MCF 10A (cell line): ENCODE data around the gene AMBRA1. TPM values are rescaled to one million over a fixed set of nuclear protein-coding genes. Genes with fewer than 3 reads are reported as not detected.

Experiments used
- BruUV-seq: library from RNA; stranded (reverse); fragments of 400-500 nt; replicated peaks from 2 replicates; lab custom pipeline; 2021; lab: Mats Ljungman, UMichigan
- CTCF ChIA-PET: fragments of 300-600 bp; sonication (Branson Sonifier 250); formaldehyde crosslinking; extraction: SDS; loops from one replicate; lab custom pipeline; 2021; ENCODE audit warnings: antibody characterized with exemption, inconsistent platforms; lab: Yijun Ruan, JAX
- POLR2A ChIA-PET: fragments of 300-600, 350-650 bp; sonication (Branson Sonifier 250); formaldehyde crosslinking; extraction: SDS; loops from one replicate; lab custom pipeline; 2020; ENCODE audit warnings: antibody characterized with exemption, inconsistent platforms; lab: Yijun Ruan, JAX
- DNase-seq: peaks from one replicate; pipeline ENCODE4 v3.0.0-alpha.2; 2018; ENCODE audit not compliant: unreplicated experiment
- H3K27ac Mint-ChIP-seq: one replicate; pipeline ENCODE4 v1.8.0; 2022; ENCODE audit warnings: mild to moderate bottlenecking, low read depth, mixed read lengths; ENCODE audit not compliant: unreplicated experiment
- H3K27me3 Mint-ChIP-seq: one replicate; pipeline ENCODE4 v1.8.0; 2022; ENCODE audit warnings: mixed read lengths; ENCODE audit not compliant: insufficient read depth, unreplicated experiment
- H3K36me3 Mint-ChIP-seq: one replicate; pipeline ENCODE4 v1.8.0; 2022; ENCODE audit warnings: mild to moderate bottlenecking, moderate library complexity, mixed read lengths; ENCODE audit not compliant: insufficient read depth, unreplicated experiment
- H3K4me1 Mint-ChIP-seq: one replicate; pipeline ENCODE4 v1.8.0; 2022; ENCODE audit warnings: mixed read lengths; ENCODE audit not compliant: insufficient read depth, unreplicated experiment
- H3K4me3 Mint-ChIP-seq: one replicate; pipeline ENCODE4 v1.8.0; 2022; ENCODE audit warnings: mild to moderate bottlenecking, moderate library complexity, mixed read lengths; ENCODE audit not compliant: unreplicated experiment
- H3K9me3 Mint-ChIP-seq: one replicate; pipeline ENCODE4 v1.8.0; 2022; ENCODE audit warnings: mixed read lengths; ENCODE audit not compliant: unreplicated experiment
- CTCF ChIP-seq: fragments of 200-600 bp; IDR thresholded peaks from one replicate; pipeline ENCODE4 v1.8.0; 2022; ENCODE audit warnings: antibody characterized with exemption, mild to moderate bottlenecking; ENCODE audit not compliant: unreplicated experiment
- intact Hi-C: fragments of 100-400 bp; cut with micrococcal nuclease; formaldehyde crosslinking; loops from 2 replicates; pipeline ENCODE4 v1.14.1; 2022
- total RNA-seq: library from RNA; stranded (reverse); gene quantifications from 2 replicates; pipeline ENCODE4 v1.2.3, GENCODE V29; 2022

AMBRA1 gene
- total RNA-seq, 1 experiment from 2014 or later = 19.6 TPM

GRCh38 chr11:46533396-46534100 is 60.3 kb downstream of the AMBRA1 start:
- H3K4me3 Mint-ChIP-seq = no peak overlapping the region
- H3K27ac Mint-ChIP-seq = no peak overlapping the region
- H3K4me1 Mint-ChIP-seq = peaks cover 18% of the 10 kb centered on the region
- no peaks in the 10 kb centered on the region for H3K27me3 Mint-ChIP-seq
- H3K36me3 Mint-ChIP-seq = peaks cover 6% of the 10 kb centered on the region
- H3K9me3 Mint-ChIP-seq = no peaks in the 10 kb centered on the region
- CTCF ChIA-PET = interaction anchor here (0.7 to 2.5 kb wide), 6 partner anchors 9 to 224 kb away, joined by 3 to 19 read pairs (median 4); no protein-coding TSS in a partner anchor
- TF ChIP-seq CTCF = no peak
- intact Hi-C loops = no loop called here
- BruUV-seq = no TSS peak
- POLR2A ChIA-PET = no interaction called here
- no peak for DNase-seq

- DNase-seq = no peak
- TF ChIP-seq CTCF = no peak
- intact Hi-C loops = loop anchor here (2.0 kb wide), 1 partner anchor 141 kb away; no protein-coding TSS in a partner anchor
- BruUV-seq = no TSS peak
- ChIA-PET POLR2A (no interaction called here), CTCF (interaction anchor here (0.6 to 2.4 kb wide), 19 partner anchors 8 to 147 kb away, joined by 3 to 14 read pairs (median 5); no protein-coding TSS in a partner anchor)
- H3K4me3 Mint-ChIP-seq = no peak overlapping the region
- H3K36me3 Mint-ChIP-seq = peaks cover 12% of the 10 kb centered on the region
- H3K9me3 Mint-ChIP-seq = no peaks in the 10 kb centered on the region
- no peak overlapping the region for H3K27ac Mint-ChIP-seq
- peaks cover 10% of the 10 kb centered on the region for H3K4me1 Mint-ChIP-seq
- H3K27me3 Mint-ChIP-seq = no peaks in the 10 kb centered on the region
Measured at GRCh38 chr11:46529928-46530574, 63.8 kb downstream of the AMBRA1 start.

- POLR2A ChIA-PET = interaction anchor here (0.6 to 1.4 kb wide), 2 partner anchors 26 to 61 kb away, joined by 3 read pairs; no protein-coding TSS in a partner anchor
- BruUV-seq = no TSS peak
- DNase-seq = peak; percentile 56
- intact Hi-C loops = loop anchor here (2.0 kb wide), 1 partner anchor 140 kb away; no protein-coding TSS in a partner anchor
- peaks cover 12% of the 10 kb centered on the region for H3K36me3 Mint-ChIP-seq
- no peak overlapping the region for H3K27ac Mint-ChIP-seq
- TF ChIP-seq CTCF = peak; percentile 88
- peaks cover 6% of the 10 kb centered on the region for H3K4me1 Mint-ChIP-seq
- H3K4me3 Mint-ChIP-seq = no peak overlapping the region
- CTCF ChIA-PET = interaction anchor here (0.6 to 2.4 kb wide), 27 partner anchors 9 to 1598 kb away, joined by 3 to 14 read pairs (median 3); no protein-coding TSS in a partner anchor
- no peaks in the 10 kb centered on the region for H3K27me3 Mint-ChIP-seq
- no peaks in the 10 kb centered on the region for H3K9me3 Mint-ChIP-seq
Measured at GRCh38 chr11:46529095-46529905, 64.5 kb downstream of the AMBRA1 start.
